GM23338 (cell line): ENCODE measurements around the gene KDM4B. TPM values are rescaled to one million over a fixed set of nuclear protein-coding genes. Genes with fewer than 3 reads are reported as not detected.
A peak's percentile ranks its signal among the peaks of the same experiment; 100 is the strongest.

Experiments
- ATAC-seq: fragments of 200-7000 bp; cut with Tn5 transposase; 3 replicates; pipeline ENCODE4 v1.9.1; 2020
- DNase-seq: peaks from one replicate; pipeline ENCODE4 v3.0.0-alpha.2; 2015; ENCODE audit warnings: low spot score
- H2AFZ ChIP-seq: fragments of 200-600 bp; sonication (generic); 2 replicates; pipeline ENCODE4 v1.8.0; 2016; ENCODE audit warnings: antibody characterized with exemption, mild to moderate bottlenecking, moderate library complexity
- H3F3A ChIP-seq: fragments of 200-600 bp; sonication (generic); replicated peaks from 2 replicates; pipeline ENCODE4 v1.8.0; 2017; ENCODE audit warnings: antibody characterized with exemption, mixed run types, low read depth
- H3K27ac ChIP-seq: fragments of 200-600 bp; sonication (generic); 2 replicates; pipeline ENCODE4 v1.6.1; 2016; ENCODE audit warnings: low read depth
- H3K27me3 ChIP-seq: fragments of 200-600 bp; sonication (generic); 2 replicates; pipeline ENCODE4 v1.8.0; 2016; ENCODE audit warnings: mild to moderate bottlenecking, mixed run types, moderate library complexity; ENCODE audit not compliant: insufficient read depth
- H3K36me3 ChIP-seq: fragments of 200-600 bp; sonication (generic); 2 replicates; pipeline ENCODE4 v1.8.0; 2016; ENCODE audit warnings: mild to moderate bottlenecking; ENCODE audit not compliant: insufficient read depth
- H3K4me1 ChIP-seq: fragments of 200-600 bp; sonication (generic); 2 replicates; pipeline ENCODE4 v1.8.0; 2016; ENCODE audit warnings: mild to moderate bottlenecking, moderate library complexity; ENCODE audit not compliant: insufficient read depth
- H3K4me2 ChIP-seq: fragments of 200-600 bp; sonication (generic); 2 replicates; pipeline ENCODE4 v1.7.1; 2017; ENCODE audit warnings: mixed run types
- H3K4me3 ChIP-seq: fragments of 200-600 bp; sonication (generic); 2 replicates; pipeline ENCODE4 v1.6.1; 2016; ENCODE audit warnings: mixed run types
- H3K79me2 ChIP-seq: fragments of 200-600 bp; sonication (generic); replicated peaks from 2 replicates; pipeline ENCODE4 v1.8.0; 2017; ENCODE audit warnings: mild to moderate bottlenecking; ENCODE audit not compliant: insufficient read depth
- H3K9me2 ChIP-seq: fragments of 200-600 bp; sonication (generic); 2 replicates; pipeline ENCODE4 v1.8.0; 2017; ENCODE audit not compliant: insufficient read depth
- H4K20me1 ChIP-seq: fragments of 200-600 bp; sonication (generic); replicated peaks from 2 replicates; pipeline ENCODE4 v1.8.0; 2017; ENCODE audit warnings: mild to moderate bottlenecking; ENCODE audit not compliant: insufficient read depth
- H3K27ac Mint-ChIP-seq: 2 replicates; pipeline ENCODE4 v1.8.0; 2020; ENCODE audit warnings: inconsistent platforms, mild to moderate bottlenecking, moderate library complexity, mixed read lengths
- H3K27me3 Mint-ChIP-seq: 3 replicates; pipeline ENCODE4 v1.8.0; 2022; ENCODE audit warnings: low read depth, mild to moderate bottlenecking, moderate library complexity, mixed read lengths, inconsistent platforms; ENCODE audit not compliant: insufficient read depth, poor library complexity
- H3K36me3 Mint-ChIP-seq: 3 replicates; pipeline ENCODE4 v1.8.0; 2021; ENCODE audit warnings: low read depth, mild to moderate bottlenecking, inconsistent platforms, moderate library complexity, mixed read lengths
- H3K4me1 Mint-ChIP-seq: 3 replicates; pipeline ENCODE4 v1.8.0; 2020; ENCODE audit warnings: mild to moderate bottlenecking, inconsistent platforms, mixed read lengths
- H3K4me3 Mint-ChIP-seq: 3 replicates; pipeline ENCODE4 v1.8.0; 2021; ENCODE audit warnings: moderate library complexity, mild to moderate bottlenecking, inconsistent platforms, mixed read lengths
- H3K9me3 Mint-ChIP-seq: 3 replicates; pipeline ENCODE4 v1.8.0; 2020; ENCODE audit warnings: moderate library complexity, mild to moderate bottlenecking, inconsistent platforms, mixed read lengths
- CREB1 ChIP-seq: fragments of 250-450 bp; sonication (Bioruptor Pico); IDR thresholded peaks from 2 replicates; pipeline ENCODE4 v1.5.0; 2020; ENCODE audit warnings: low read depth, mild to moderate bottlenecking, moderate library complexity
- EZH2 ChIP-seq: fragments of 200-600 bp; sonication (generic); IDR thresholded peaks from one replicate; pipeline ENCODE4 v1.8.0; 2017; ENCODE audit warnings: antibody characterized with exemption, mild to moderate bottlenecking, low read depth; ENCODE audit not compliant: unreplicated experiment
- EZH2phosphoT487 ChIP-seq: fragments of 200-600 bp; sonication (generic); IDR thresholded peaks from one replicate; pipeline ENCODE4 v1.8.1; 2018; ENCODE audit warnings: antibody characterized with exemption; ENCODE audit not compliant: unreplicated experiment
- POLR2AphosphoS5 ChIP-seq: IDR thresholded peaks from 2 replicates; pipeline ENCODE4 v1.6.1; 2016; ENCODE audit warnings: antibody characterized with exemption, low read depth
- STAT1 ChIP-seq: IDR thresholded peaks from one replicate; pipeline ENCODE4 v1.6.1; 2016; ENCODE audit warnings: antibody characterized with exemption; ENCODE audit not compliant: unreplicated experiment
- ZNF114 ChIP-seq: fragments of 250-450 bp; sonication (Bioruptor Pico); IDR thresholded peaks from 2 replicates; pipeline ENCODE4 v1.5.0; 2020; ENCODE audit warnings: mild to moderate bottlenecking, moderate library complexity
- ZNF331 ChIP-seq: fragments of 250-450 bp; sonication (Bioruptor Pico); IDR thresholded peaks from 2 replicates; pipeline ENCODE4 v1.5.0; 2020; ENCODE audit warnings: low read depth, mild to moderate bottlenecking, moderate library complexity
- polyA plus RNA-seq: library from polyadenylated mRNA; unstranded; fragments of >200 nt; fragmentation: Nextera tagmentation; extraction: Ambion mirVana; gene quantifications from 2 replicates; pipeline ENCODE4 v1.2.1, GENCODE V29; 2016
- total RNA-seq: library from RNA; depleted of rRNA; stranded (reverse); fragments of >200 nt; shearing (Covaris generic); gene quantifications from 2 replicates; pipeline ENCODE4 v1.2.3, GENCODE V29; 2014
- TF ChIP-seq, protein P1 (sequence below): IDR thresholded peaks from one replicate; pipeline ENCODE4 v1.6.1; 2018; ENCODE audit warnings: antibody characterized with exemption; ENCODE audit not compliant: unreplicated experiment
- TF ChIP-seq, protein P2 (sequence below): IDR thresholded peaks from 2 replicates; pipeline ENCODE4 v1.6.1; 2016; ENCODE audit warnings: antibody characterized with exemption
- TF ChIP-seq, protein P3 (sequence below): fragments of 250-450 bp; sonication (Bioruptor Pico); IDR thresholded peaks from 2 replicates; pipeline ENCODE4 v1.5.0; 2020; ENCODE audit warnings: mild to moderate bottlenecking, moderate library complexity

Gene KDM4B
- total and polyA plus RNA-seq, 2 experiments from 2014 or later = 9.1 to 27.6 TPM

DNA sequence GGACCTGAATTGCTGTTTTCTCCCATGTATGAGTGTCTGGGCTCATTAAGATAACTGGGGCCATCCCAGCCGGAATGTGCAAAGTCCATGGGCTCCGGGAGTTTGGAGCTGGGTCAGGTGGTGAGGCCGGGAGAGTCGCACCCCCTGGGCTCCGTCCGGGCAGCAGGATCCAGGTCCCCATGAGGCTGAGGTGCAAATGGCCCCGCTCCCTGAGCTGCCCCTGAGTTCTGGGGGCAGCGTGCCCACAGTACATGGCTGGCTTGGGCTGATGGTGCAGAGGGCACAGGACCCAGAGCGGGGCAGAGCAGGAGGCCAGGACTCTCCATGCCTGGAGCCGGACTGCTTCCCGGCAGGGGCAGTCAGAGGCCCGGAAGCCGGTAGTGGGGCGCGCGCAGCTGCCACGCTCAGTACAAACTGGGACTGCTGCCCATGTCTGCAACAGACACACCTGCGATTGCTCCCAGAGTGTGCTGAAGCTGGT, 136.0 kb downstream of the KDM4B start (continued):
- TF ChIP-seq, protein P1, sequence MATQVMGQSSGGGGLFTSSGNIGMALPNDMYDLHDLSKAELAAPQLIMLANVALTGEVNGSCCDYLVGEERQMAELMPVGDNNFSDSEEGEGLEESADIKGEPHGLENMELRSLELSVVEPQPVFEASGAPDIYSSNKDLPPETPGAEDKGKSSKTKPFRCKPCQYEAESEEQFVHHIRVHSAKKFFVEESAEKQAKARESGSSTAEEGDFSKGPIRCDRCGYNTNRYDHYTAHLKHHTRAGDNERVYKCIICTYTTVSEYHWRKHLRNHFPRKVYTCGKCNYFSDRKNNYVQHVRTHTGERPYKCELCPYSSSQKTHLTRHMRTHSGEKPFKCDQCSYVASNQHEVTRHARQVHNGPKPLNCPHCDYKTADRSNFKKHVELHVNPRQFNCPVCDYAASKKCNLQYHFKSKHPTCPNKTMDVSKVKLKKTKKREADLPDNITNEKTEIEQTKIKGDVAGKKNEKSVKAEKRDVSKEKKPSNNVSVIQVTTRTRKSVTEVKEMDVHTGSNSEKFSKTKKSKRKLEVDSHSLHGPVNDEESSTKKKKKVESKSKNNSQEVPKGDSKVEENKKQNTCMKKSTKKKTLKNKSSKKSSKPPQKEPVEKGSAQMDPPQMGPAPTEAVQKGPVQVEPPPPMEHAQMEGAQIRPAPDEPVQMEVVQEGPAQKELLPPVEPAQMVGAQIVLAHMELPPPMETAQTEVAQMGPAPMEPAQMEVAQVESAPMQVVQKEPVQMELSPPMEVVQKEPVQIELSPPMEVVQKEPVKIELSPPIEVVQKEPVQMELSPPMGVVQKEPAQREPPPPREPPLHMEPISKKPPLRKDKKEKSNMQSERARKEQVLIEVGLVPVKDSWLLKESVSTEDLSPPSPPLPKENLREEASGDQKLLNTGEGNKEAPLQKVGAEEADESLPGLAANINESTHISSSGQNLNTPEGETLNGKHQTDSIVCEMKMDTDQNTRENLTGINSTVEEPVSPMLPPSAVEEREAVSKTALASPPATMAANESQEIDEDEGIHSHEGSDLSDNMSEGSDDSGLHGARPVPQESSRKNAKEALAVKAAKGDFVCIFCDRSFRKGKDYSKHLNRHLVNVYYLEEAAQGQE = no peak
- TF ChIP-seq CREB1 (CRISPR knock-in tag) = no peak

DNA sequence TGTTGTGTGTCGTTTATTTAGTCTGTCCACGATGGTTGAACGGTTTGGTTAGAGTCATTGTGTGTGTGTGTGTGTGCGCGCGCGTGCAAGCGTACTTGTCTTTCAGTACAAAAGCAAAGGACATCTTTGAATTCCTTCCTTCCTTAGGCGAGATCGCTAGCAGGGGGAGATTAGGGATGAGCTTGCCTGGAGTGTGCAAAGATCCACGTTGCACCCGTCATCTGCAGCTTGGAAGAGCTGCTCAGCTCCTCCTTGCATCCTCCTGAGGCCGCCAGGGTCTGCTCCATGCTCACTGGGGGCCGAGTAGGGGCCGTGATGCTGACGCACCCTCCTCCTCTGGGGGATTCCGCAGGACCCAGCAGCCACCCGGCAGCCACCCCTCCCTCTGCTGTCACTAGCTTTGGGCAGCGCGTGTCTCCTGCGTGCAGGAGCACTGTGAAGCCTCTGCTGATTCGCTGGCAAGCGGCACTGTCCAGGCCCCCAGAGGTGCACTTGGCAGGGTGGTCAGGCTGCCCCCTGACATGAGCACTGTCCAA, 137.3 kb downstream of the KDM4B start:
- no peak for DNase-seq
- Mint-ChIP-seq H3K27ac (no peak overlapping the region), H3K27me3 (peaks cover 10% of the 10 kb centered on the region), H3K9me3 (0 out of 3 replicates have a peak, but pooled peaks cover under 1% of the 10 kb centered on the region), H3K4me1 (peaks cover 12% of the 10 kb centered on the region), H3K36me3 (peaks cover under 1% of the 10 kb centered on the region; the same call in 2 of the 3 replicates), H3K4me3 (no peak overlapping the region)
- H3K27me3 ChIP-seq = no peaks in the 10 kb centered on the region
- no peaks in the 10 kb centered on the region for H3K79me2 ChIP-seq
- no peak overlapping the region for H3K4me3 ChIP-seq
- H2AFZ ChIP-seq = no peak overlapping the region
- 0 out of 2 replicates have a peak overlapping the region, but pooled peaks have one; percentile 63 for H3K27ac ChIP-seq
- no peak overlapping the region for H3K4me2 ChIP-seq
- H3K4me1 ChIP-seq = no peaks in the 10 kb centered on the region
- ATAC-seq = no peak
- no peaks in the 10 kb centered on the region for H3F3A ChIP-seq
- no peaks in the 10 kb centered on the region for H3K9me2 ChIP-seq
- H4K20me1 ChIP-seq = no peaks in the 10 kb centered on the region
- H3K36me3 ChIP-seq = no peaks in the 10 kb centered on the region
- no peak for TF ChIP-seq EZH2
- TF ChIP-seq, protein P2, sequence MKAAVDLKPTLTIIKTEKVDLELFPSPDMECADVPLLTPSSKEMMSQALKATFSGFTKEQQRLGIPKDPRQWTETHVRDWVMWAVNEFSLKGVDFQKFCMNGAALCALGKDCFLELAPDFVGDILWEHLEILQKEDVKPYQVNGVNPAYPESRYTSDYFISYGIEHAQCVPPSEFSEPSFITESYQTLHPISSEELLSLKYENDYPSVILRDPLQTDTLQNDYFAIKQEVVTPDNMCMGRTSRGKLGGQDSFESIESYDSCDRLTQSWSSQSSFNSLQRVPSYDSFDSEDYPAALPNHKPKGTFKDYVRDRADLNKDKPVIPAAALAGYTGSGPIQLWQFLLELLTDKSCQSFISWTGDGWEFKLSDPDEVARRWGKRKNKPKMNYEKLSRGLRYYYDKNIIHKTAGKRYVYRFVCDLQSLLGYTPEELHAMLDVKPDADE = no peak
- no peak for TF ChIP-seq ZNF331 (CRISPR knock-in tag)
- TF ChIP-seq, protein P3, sequence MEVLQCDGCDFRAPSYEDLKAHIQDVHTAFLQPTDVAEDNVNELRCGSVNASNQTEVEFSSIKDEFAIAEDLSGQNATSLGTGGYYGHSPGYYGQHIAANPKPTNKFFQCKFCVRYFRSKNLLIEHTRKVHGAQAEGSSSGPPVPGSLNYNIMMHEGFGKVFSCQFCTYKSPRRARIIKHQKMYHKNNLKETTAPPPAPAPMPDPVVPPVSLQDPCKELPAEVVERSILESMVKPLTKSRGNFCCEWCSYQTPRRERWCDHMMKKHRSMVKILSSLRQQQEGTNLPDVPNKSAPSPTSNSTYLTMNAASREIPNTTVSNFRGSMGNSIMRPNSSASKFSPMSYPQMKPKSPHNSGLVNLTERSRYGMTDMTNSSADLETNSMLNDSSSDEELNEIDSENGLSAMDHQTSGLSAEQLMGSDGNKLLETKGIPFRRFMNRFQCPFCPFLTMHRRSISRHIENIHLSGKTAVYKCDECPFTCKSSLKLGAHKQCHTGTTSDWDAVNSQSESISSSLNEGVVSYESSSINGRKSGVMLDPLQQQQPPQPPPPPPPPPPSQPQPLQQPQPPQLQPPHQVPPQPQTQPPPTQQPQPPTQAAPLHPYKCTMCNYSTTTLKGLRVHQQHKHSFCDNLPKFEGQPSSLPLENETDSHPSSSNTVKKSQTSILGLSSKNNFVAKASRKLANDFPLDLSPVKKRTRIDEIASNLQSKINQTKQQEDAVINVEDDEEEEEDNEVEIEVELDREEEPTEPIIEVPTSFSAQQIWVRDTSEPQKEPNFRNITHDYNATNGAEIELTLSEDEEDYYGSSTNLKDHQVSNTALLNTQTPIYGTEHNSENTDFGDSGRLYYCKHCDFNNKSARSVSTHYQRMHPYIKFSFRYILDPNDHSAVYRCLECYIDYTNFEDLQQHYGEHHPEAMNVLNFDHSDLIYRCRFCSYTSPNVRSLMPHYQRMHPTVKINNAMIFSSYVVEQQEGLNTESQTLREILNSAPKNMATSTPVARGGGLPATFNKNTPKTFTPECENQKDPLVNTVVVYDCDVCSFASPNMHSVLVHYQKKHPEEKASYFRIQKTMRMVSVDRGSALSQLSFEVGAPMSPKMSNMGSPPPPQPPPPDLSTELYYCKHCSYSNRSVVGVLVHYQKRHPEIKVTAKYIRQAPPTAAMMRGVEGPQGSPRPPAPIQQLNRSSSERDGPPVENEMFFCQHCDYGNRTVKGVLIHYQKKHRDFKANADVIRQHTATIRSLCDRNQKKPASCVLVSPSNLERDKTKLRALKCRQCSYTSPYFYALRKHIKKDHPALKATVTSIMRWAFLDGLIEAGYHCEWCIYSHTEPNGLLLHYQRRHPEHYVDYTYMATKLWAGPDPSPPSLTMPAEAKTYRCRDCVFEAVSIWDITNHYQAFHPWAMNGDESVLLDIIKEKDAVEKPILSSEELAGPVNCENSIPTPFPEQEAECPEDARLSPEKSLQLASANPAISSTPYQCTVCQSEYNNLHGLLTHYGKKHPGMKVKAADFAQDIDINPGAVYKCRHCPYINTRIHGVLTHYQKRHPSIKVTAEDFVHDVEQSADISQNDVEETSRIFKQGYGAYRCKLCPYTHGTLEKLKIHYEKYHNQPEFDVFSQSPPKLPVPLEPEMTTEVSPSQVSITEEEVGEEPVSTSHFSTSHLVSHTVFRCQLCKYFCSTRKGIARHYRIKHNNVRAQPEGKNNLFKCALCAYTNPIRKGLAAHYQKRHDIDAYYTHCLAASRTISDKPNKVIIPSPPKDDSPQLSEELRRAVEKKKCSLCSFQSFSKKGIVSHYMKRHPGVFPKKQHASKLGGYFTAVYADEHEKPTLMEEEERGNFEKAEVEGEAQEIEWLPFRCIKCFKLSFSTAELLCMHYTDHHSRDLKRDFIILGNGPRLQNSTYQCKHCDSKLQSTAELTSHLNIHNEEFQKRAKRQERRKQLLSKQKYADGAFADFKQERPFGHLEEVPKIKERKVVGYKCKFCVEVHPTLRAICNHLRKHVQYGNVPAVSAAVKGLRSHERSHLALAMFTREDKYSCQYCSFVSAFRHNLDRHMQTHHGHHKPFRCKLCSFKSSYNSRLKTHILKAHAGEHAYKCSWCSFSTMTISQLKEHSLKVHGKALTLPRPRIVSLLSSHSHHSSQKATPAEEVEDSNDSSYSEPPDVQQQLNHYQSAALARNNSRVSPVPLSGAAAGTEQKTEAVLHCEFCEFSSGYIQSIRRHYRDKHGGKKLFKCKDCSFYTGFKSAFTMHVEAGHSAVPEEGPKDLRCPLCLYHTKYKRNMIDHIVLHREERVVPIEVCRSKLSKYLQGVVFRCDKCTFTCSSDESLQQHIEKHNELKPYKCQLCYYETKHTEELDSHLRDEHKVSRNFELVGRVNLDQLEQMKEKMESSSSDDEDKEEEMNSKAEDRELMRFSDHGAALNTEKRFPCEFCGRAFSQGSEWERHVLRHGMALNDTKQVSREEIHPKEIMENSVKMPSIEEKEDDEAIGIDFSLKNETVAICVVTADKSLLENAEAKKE (CRISPR knock-in tag) = no peak
- TF ChIP-seq, protein P1 = no peak
- TF ChIP-seq STAT1 = no peak
- TF ChIP-seq ZNF114 (CRISPR knock-in tag) = no peak
- no peak for TF ChIP-seq EZH2phosphoT487
- TF ChIP-seq CREB1 (CRISPR knock-in tag) = no peak
- no peak for TF ChIP-seq POLR2AphosphoS5
